Measurements from ENCODE around the gene GALNTL6.

The GALNTL6 gene

GRCh38 chr4:172129593-172129992, 316.4 kb downstream of the GALNTL6 start:
- DNase-seq = no peak

- no peak for DNase-seq
Observed at GRCh38 chr4:172134521-172134920, 321.3 kb downstream of the GALNTL6 start.

GRCh38 chr4:172141025-172141424, 327.8 kb downstream of the GALNTL6 start:
- no peak for DNase-seq

- DNase-seq = no peak
Observed at GRCh38 chr4:172142281-172142741, 329.1 kb downstream of the GALNTL6 start.

GRCh38 chr4:172143605-172144314, 330.6 kb downstream of the GALNTL6 start:
- DNase-seq = no peak

GRCh38 chr4:172147687-172148086, 334.5 kb downstream of the GALNTL6 start:
- no peak for DNase-seq

GRCh38 chr4:172149329-172149728, 336.1 kb downstream of the GALNTL6 start:
- DNase-seq = no peak

GRCh38 chr4:172152284-172152683, 339.1 kb downstream of the GALNTL6 start:
- DNase-seq = no peak

- DNase-seq = no peak
Observed at GRCh38 chr4:172153719-172154118, 340.5 kb downstream of the GALNTL6 start.

GRCh38 chr4:172155838-172156345, 342.7 kb downstream of the GALNTL6 start:
- DNase-seq = no peak

- no peak for DNase-seq
Observed at GRCh38 chr4:172157946-172158345, 344.7 kb downstream of the GALNTL6 start.

- no peak for DNase-seq
Observed at GRCh38 chr4:172163215-172163614, 350.0 kb downstream of the GALNTL6 start.

GRCh38 chr4:172168888-172169287, 355.7 kb downstream of the GALNTL6 start:
- DNase-seq = no peak

- no peak for DNase-seq
Observed at GRCh38 chr4:172169871-172170270, 356.7 kb downstream of the GALNTL6 start.

GRCh38 chr4:172173206-172173605, 360.0 kb downstream of the GALNTL6 start:
- DNase-seq = no peak

- DNase-seq = no peak
Observed at GRCh38 chr4:172177382-172177781, 364.2 kb downstream of the GALNTL6 start.

- DNase-seq = no peak
Observed at GRCh38 chr4:172188248-172188988, 375.2 kb downstream of the GALNTL6 start.

GRCh38 chr4:172202480-172203076, 389.4 kb downstream of the GALNTL6 start:
- no peak for DNase-seq

GRCh38 chr4:172207258-172207657, 394.1 kb downstream of the GALNTL6 start:
- no peak for DNase-seq

GRCh38 chr4:172207886-172208285, 394.7 kb downstream of the GALNTL6 start:
- no peak for DNase-seq

- DNase-seq = no peak
Observed at GRCh38 chr4:172220679-172221078, 407.5 kb downstream of the GALNTL6 start.

GRCh38 chr4:172225457-172225856, 412.3 kb downstream of the GALNTL6 start:
- DNase-seq = no peak

GRCh38 chr4:172232966-172233365, 419.8 kb downstream of the GALNTL6 start:
- DNase-seq = no peak

GRCh38 chr4:172243551-172243950, 430.3 kb downstream of the GALNTL6 start:
- DNase-seq = no peak
